H1 (cell line): ENCODE measurements around the gene UGT1A10. TPM values are rescaled to one million over a fixed set of nuclear protein-coding genes. Genes with fewer than 3 reads are reported as not detected.

Source experiments
- CTCF ChIA-PET: fragments of 300-600 bp; sonication (Branson Sonifier 250); formaldehyde crosslinking; loops from one replicate; lab custom pipeline; 2021; ENCODE audit not compliant: partially characterized antibody; lab: Charles Lee
- POLR2A ChIA-PET: fragments of 300-600 bp; sonication (Branson Sonifier 250); formaldehyde crosslinking; loops from one replicate; lab custom pipeline; 2021; ENCODE audit warnings: inconsistent platforms; ENCODE audit not compliant: partially characterized antibody; lab: Charles Lee
- DNase-seq, 2 experiments: peaks; one replicate each; pipeline versions ENCODE4 v3.0.0 to v3.0.0-alpha.2; 2010 to 2022; ENCODE audit warnings: low spot score in 2 of 2, low read depth in 1 of 2, mixed read lengths in 1 of 2
- FAIRE-seq: peaks from 2 replicates; lab custom pipeline; 2011; peaks lifted over from hg19 to GRCh38; lab: Jason Lieb, UNC
- H2AFZ ChIP-seq: 2 replicates; pipeline ENCODE4 v1.8.1; 2012; ENCODE audit warnings: low read length, inconsistent platforms
- H2AK5ac ChIP-seq: 2 replicates; pipeline ENCODE4 v1.6.1; 2013; ENCODE audit warnings: low read depth, low read length
- H2BK120ac ChIP-seq: replicated peaks from 2 replicates; pipeline ENCODE3; 2013; ENCODE audit warnings: low read depth, low read length, inconsistent platforms
- H2BK12ac ChIP-seq: 2 replicates; pipeline ENCODE4 v1.6.1; 2013; ENCODE audit warnings: low read depth, low read length
- H2BK15ac ChIP-seq: 2 replicates; pipeline ENCODE4 v1.6.1; 2013; ENCODE audit warnings: low read length
- H2BK20ac ChIP-seq: 2 replicates; pipeline ENCODE4 v1.6.1; 2013; ENCODE audit warnings: low read length
- H2BK5ac ChIP-seq: 2 replicates; pipeline ENCODE4 v1.6.1; 2013; ENCODE audit warnings: low read depth, low read length
- H3K14ac ChIP-seq: 2 replicates; pipeline ENCODE4 v1.6.1; 2013; ENCODE audit warnings: inconsistent platforms; ENCODE audit not compliant: insufficient read length
- H3K18ac ChIP-seq: 2 replicates; pipeline ENCODE4 v1.6.1; 2013; ENCODE audit warnings: low read length; ENCODE audit errors: extremely low read depth
- H3K23ac ChIP-seq: 2 replicates; pipeline ENCODE4 v1.6.1; 2013; ENCODE audit warnings: inconsistent platforms; ENCODE audit not compliant: insufficient read length
- H3K23me2 ChIP-seq: 2 replicates; pipeline ENCODE4 v1.6.1; 2013; ENCODE audit warnings: low read depth, low read length
- H3K27ac ChIP-seq: 2 replicates; pipeline ENCODE4 v1.6.1; 2011; ENCODE audit warnings: low read depth, low read length, inconsistent platforms
- H3K27me3 ChIP-seq, 4 experiments: replicated peaks in 1 of 4; 1 replicate in 1 of 4; 2 replicates in 3 of 4; pipeline versions ENCODE4 v1.6.1 to v1.8.1; 2011 to 2013; ENCODE audit warnings: low read length in 3 of 4, mild to moderate bottlenecking in 3 of 4, inconsistent platforms in 2 of 4, mixed read lengths in 2 of 4, moderate library complexity in 1 of 4; ENCODE audit not compliant: control insufficient read depth in 3 of 4, insufficient read depth in 3 of 4; ENCODE audit errors: extremely low read depth in 1 of 4
- H3K36me3 ChIP-seq, 4 experiments: 2 replicates each; pipeline versions ENCODE4 v1.6.1 to v1.8.1; 2011 to 2013; ENCODE audit warnings: mild to moderate bottlenecking in 4 of 4, low read length in 3 of 4, moderate library complexity in 2 of 4, control low read depth in 1 of 4, inconsistent platforms in 1 of 4; ENCODE audit not compliant: insufficient read depth in 4 of 4, control insufficient read depth in 2 of 4
- H3K4ac ChIP-seq: replicated peaks from 2 replicates; pipeline ENCODE3; 2013; ENCODE audit warnings: low read length, low read depth, mixed read lengths, inconsistent platforms; ENCODE audit not compliant: insufficient read length
- H3K4me1 ChIP-seq, 4 experiments: replicated peaks in 1 of 4; 1 replicate in 1 of 4; 2 replicates in 3 of 4; pipeline versions ENCODE4 v1.6.1 to v1.8.1; 2011 to 2013; ENCODE audit warnings: low read length in 3 of 4, inconsistent platforms in 2 of 4, mixed read lengths in 1 of 4; ENCODE audit not compliant: insufficient read depth in 4 of 4, control insufficient read depth in 3 of 4
- H3K4me2 ChIP-seq, 2 experiments: 2 replicates each; pipeline versions ENCODE4 v1.6.1 to v1.8.1; 2011 to 2013; ENCODE audit warnings: low read depth in 2 of 2, low read length in 2 of 2, control low read depth in 1 of 2, inconsistent platforms in 1 of 2, mild to moderate bottlenecking in 1 of 2; ENCODE audit not compliant: insufficient read depth in 1 of 2
- H3K4me3 ChIP-seq, 4 experiments: fragments of 200-600, 300-600 bp in 1 of 4; sonication (generic), shearing (Covaris generic), sonication (Bioruptor Twin) in 1 of 4; 2 replicates each; pipeline versions ENCODE4 v1.5.1 to v1.8.1; 2011 to 2016; ENCODE audit warnings: low read length in 4 of 4, low read depth in 3 of 4, control low read depth in 2 of 4, inconsistent platforms in 2 of 4, mild to moderate bottlenecking in 2 of 4, mixed read lengths in 1 of 4, moderate library complexity in 1 of 4; ENCODE audit not compliant: insufficient read depth in 2 of 4; ENCODE audit errors: extremely low read depth in 1 of 4
- H3K56ac ChIP-seq: replicated peaks from 2 replicates; pipeline ENCODE3; 2013; ENCODE audit warnings: low read depth, mild to moderate bottlenecking, mixed read lengths, low read length, inconsistent platforms; ENCODE audit not compliant: insufficient read length
- H3K79me1 ChIP-seq: 2 replicates; pipeline ENCODE4 v1.6.1; 2013; ENCODE audit warnings: low read depth, low read length, control low read depth
- H3K79me2 ChIP-seq, 2 experiments: 2 replicates each; pipeline versions ENCODE4 v1.6.1 to v1.8.1; 2012 to 2013; ENCODE audit warnings: low read length in 2 of 2, mild to moderate bottlenecking in 2 of 2, inconsistent platforms in 1 of 2; ENCODE audit not compliant: insufficient read depth in 2 of 2, control insufficient read depth in 1 of 2
- H3K9ac ChIP-seq, 4 experiments: replicated peaks in 1 of 4; 1 replicate in 1 of 4; 2 replicates in 3 of 4; pipeline versions ENCODE4 v1.6.1 to v1.8.1; 2011 to 2013; ENCODE audit warnings: low read depth in 3 of 4, low read length in 3 of 4, control low read depth in 2 of 4, mild to moderate bottlenecking in 2 of 4, moderate library complexity in 2 of 4, inconsistent platforms in 1 of 4; ENCODE audit errors: extremely low read depth in 1 of 4
- H3K9me3 ChIP-seq, 2 experiments: 2 replicates each; pipeline versions ENCODE4 v1.6.1 to v1.8.1; 2012 to 2013; ENCODE audit warnings: mild to moderate bottlenecking in 2 of 2, moderate library complexity in 2 of 2, control low read depth in 1 of 2, inconsistent platforms in 1 of 2, low read depth in 1 of 2, low read length in 1 of 2, mixed read lengths in 1 of 2; ENCODE audit not compliant: insufficient read depth in 2 of 2
- H4K20me1 ChIP-seq, 2 experiments: replicated peaks in 1 of 2; 2 replicates each; pipeline versions ENCODE3 to v1.8.1; 2011 to 2013; ENCODE audit warnings: inconsistent platforms in 2 of 2, low read length in 2 of 2, mild to moderate bottlenecking in 1 of 2; ENCODE audit not compliant: insufficient read depth in 2 of 2, control insufficient read depth in 1 of 2
- H4K5ac ChIP-seq: 2 replicates; pipeline ENCODE4 v1.6.1; 2013; ENCODE audit warnings: low read length, low read depth, mixed read lengths, inconsistent platforms; ENCODE audit not compliant: insufficient read length
- H4K8ac ChIP-seq: 2 replicates; pipeline ENCODE4 v1.8.0; 2013; ENCODE audit warnings: mild to moderate bottlenecking, moderate library complexity, low read length, inconsistent platforms; ENCODE audit not compliant: insufficient read depth; ENCODE audit errors: extremely low read depth
- H4K91ac ChIP-seq: replicated peaks from 2 replicates; pipeline ENCODE3; 2013; ENCODE audit warnings: low read length, mixed read lengths, inconsistent platforms; ENCODE audit not compliant: insufficient read length
- CBX8 ChIP-seq: fragments of 300-800, 300-1000 bp; sonication (generic); IDR thresholded peaks from 2 replicates; pipeline ENCODE4 v1.7.1; 2016; ENCODE audit warnings: low read depth, low read length, borderline replicate concordance
- EP300 ChIP-seq, 2 experiments: IDR thresholded peaks; 1 replicate in 1 of 2; 2 replicates in 1 of 2; pipeline ENCODE4 v1.6.1; 2011 to 2012; ENCODE audit warnings: low read depth in 2 of 2, low read length in 2 of 2, mild to moderate bottlenecking in 2 of 2, borderline replicate concordance in 1 of 2, inconsistent platforms in 1 of 2, moderate library complexity in 1 of 2
- RXRA ChIP-seq: IDR thresholded peaks from 2 replicates; pipeline ENCODE4 v1.6.1; 2011; ENCODE audit warnings: low read depth, mild to moderate bottlenecking, low read length, moderate library complexity; ENCODE audit not compliant: insufficient read depth
- SIN3A ChIP-seq, 2 experiments: IDR thresholded peaks in 1 of 2; conservative IDR thresholded peaks in 1 of 2; 2 replicates each; pipeline ENCODE4 v1.6.1; 2011 to 2012; ENCODE audit warnings: low read length in 2 of 2, improper control_type of control experiment in 1 of 2, low read depth in 1 of 2, mild to moderate bottlenecking in 1 of 2
- WGBS, 2 experiments: shearing (Covaris generic) in 1 of 2; methylation state at CpG; one replicate each; pipeline versions ENCODE4 v1.1.6 to v1.1.7; 2013 to 2015; ENCODE audit warnings: low lambda C conversion rate in 2 of 2, mixed read lengths in 2 of 2, inconsistent platforms in 1 of 2, low coverage in 1 of 2, missing lambda C conversion rate in 1 of 2; ENCODE audit not compliant: insufficient replicate concordance in 2 of 2, insufficient coverage in 1 of 2, insufficient read length in 1 of 2; ENCODE audit errors: extremely low coverage in 1 of 2, missing lambda C conversion rate in 1 of 2; 5-methylcytosine and 5-hydroxymethylcytosine counted together
- polyA plus RNA-seq, 7 experiments: library from polyadenylated mRNA; depleted of rRNA in 3 of 7; stranded (reverse) in 5 of 7; unstranded in 2 of 7; fragments of >200 nt in 5 of 7; fragments of 200-250 nt in 2 of 7; gene quantifications; 1 replicate in 5 of 7; 2 replicates in 1 of 7; 4 replicates in 1 of 7; pipeline versions ENCODE4 v1.2.1 to v1.2.3, GENCODE V29; 2011 to 2013; ENCODE audit warnings: missing spikeins in 2 of 7, mixed read lengths in 2 of 7
- total RNA-seq: library from RNA; stranded (reverse); fragmentation: NEBNext Ultra II Directional; extraction: Animal tissue kit (Norgen Biotek cat#: 25700); gene quantifications from 2 replicates; pipeline ENCODE4 v1.2.1, GENCODE V29; 2021

The UGT1A10 gene
- total and polyA plus RNA-seq, 2 of the 8 experiments (the other 6 are each of a cell fraction or from before 2014, with no cell fraction given), result not detected

GRCh38 chr2:233793465-233794127 lies 157.3 kb downstream of the UGT1A10 start:
- H3K36me3 ChIP-seq, result no peaks in the 10 kb centered on the region
- no peak for TF ChIP-seq SIN3A (conservative IDR thresholded peaks at IDR 0.05 in 1 of 2, IDR thresholded peaks at IDR 0.05 in 1 of 2; ENCODE audit: low read depth in 1 of 2, low read length in 2 of 2)
- no peak for TF ChIP-seq EP300 (IDR thresholded peaks at IDR 0.05; ENCODE audit: borderline replicate concordance in 1 of 2, low read depth in 2 of 2, low read length in 2 of 2)
- TF ChIP-seq CBX8, result no peak
- TF ChIP-seq RXRA, result no peak

More at GRCh38 chr2:233793465-233794127, 157.3 kb downstream of the UGT1A10 start:
- no peak overlapping the region for H3K4ac ChIP-seq
- no peak overlapping the region for H2BK5ac ChIP-seq
- 90% methylated on average over 15 of the region's 18 CpGs; no CpG with 5 or more reads in 1 of the 2 experiments for WGBS, 2 experiments
- H3K4me1 ChIP-seq, result no peaks in the 10 kb centered on the region
- no peak overlapping the region for H4K5ac ChIP-seq
- H4K91ac ChIP-seq, result no peak overlapping the region
- H3K23me2 ChIP-seq, result no peaks in the 10 kb centered on the region
- FAIRE-seq (no peak), DNase-seq (peak in 1 of 2 experiments; percentile 23)
- no peak overlapping the region for H2AK5ac ChIP-seq
- no peak overlapping the region for H2BK20ac ChIP-seq
- 0 out of 2 replicates have a peak overlapping the region, but pooled peaks have one; percentile 9 for H2BK12ac ChIP-seq
- H3K56ac ChIP-seq, result no peak overlapping the region
- H3K4me2 ChIP-seq, result no peak overlapping the region
- H3K4me3 ChIP-seq, result no peak overlapping the region
- H4K8ac ChIP-seq, result peak overlapping the region; percentile 83; the same call in 1 of the 2 replicates
- no peak overlapping the region for H3K23ac ChIP-seq
- ChIA-PET POLR2A (no interaction called here), CTCF (no interaction called here)
- no peaks in the 10 kb centered on the region for H3K27me3 ChIP-seq
- no peak overlapping the region for H3K18ac ChIP-seq
- no peaks in the 10 kb centered on the region for H3K79me2 ChIP-seq
- no peak overlapping the region for H2BK120ac ChIP-seq
- no peak overlapping the region for H3K14ac ChIP-seq
- no peak overlapping the region for H3K27ac ChIP-seq
- no peaks in the 10 kb centered on the region for H3K79me1 ChIP-seq
- H2BK15ac ChIP-seq, result no peak overlapping the region
- no peak overlapping the region for H2AFZ ChIP-seq
- H3K9ac ChIP-seq, result no peak overlapping the region
- H3K9me3 ChIP-seq, result peaks cover 0 to 5% of the 10 kb centered on the region in 2 experiments; a peak in 1 of 4 replicates
- H4K20me1 ChIP-seq, result no peaks in the 10 kb centered on the region
